Loucy (cell line): ENCODE measurements around the gene ENTPD3.

Experiments used
- H2AFZ ChIP-seq: fragments of 200-600 bp; sonication (generic); 2 replicates; pipeline ENCODE4 v1.6.0; 2016; ENCODE audit warnings: antibody characterized with exemption, mild to moderate bottlenecking, low read length, moderate library complexity
- H3F3A ChIP-seq: fragments of 200-600 bp; 2 replicates; pipeline ENCODE4 v1.6.0; 2016; ENCODE audit warnings: antibody characterized with exemption, low read depth, mild to moderate bottlenecking
- H3K27me3 ChIP-seq: fragments of 200-600 bp; sonication (generic); 2 replicates; pipeline ENCODE4 v1.6.1; 2014; ENCODE audit warnings: low read length, mild to moderate bottlenecking; ENCODE audit not compliant: insufficient read depth, poor library complexity, severe bottlenecking
- H3K36me3 ChIP-seq: fragments of 200-600 bp; sonication (generic); 2 replicates; pipeline ENCODE4 v1.6.1; 2016; ENCODE audit warnings: low read length; ENCODE audit not compliant: insufficient read depth
- H3K4me1 ChIP-seq: fragments of 200-600 bp; sonication (generic); 2 replicates; pipeline ENCODE4 v1.5.1; 2014; ENCODE audit warnings: low read length, mild to moderate bottlenecking; ENCODE audit not compliant: insufficient read depth, poor library complexity, severe bottlenecking
- H3K4me2 ChIP-seq: fragments of 200-600 bp; sonication (generic); 2 replicates; pipeline ENCODE4 v1.6.0; 2014; ENCODE audit warnings: antibody characterized with exemption, low read length, low read depth, mild to moderate bottlenecking; ENCODE audit not compliant: poor library complexity, severe bottlenecking
- H3K4me3 ChIP-seq: fragments of 200-600 bp; sonication (generic); 2 replicates; pipeline ENCODE4 v1.5.1; 2014; ENCODE audit warnings: low read length, mild to moderate bottlenecking, mixed read lengths; ENCODE audit not compliant: poor library complexity, severe bottlenecking
- H3K79me2 ChIP-seq: fragments of 200-600 bp; sonication (generic); 2 replicates; pipeline ENCODE4 v1.6.1; 2014; ENCODE audit warnings: low read length; ENCODE audit not compliant: insufficient read depth
- H3K9ac ChIP-seq: fragments of 200-600 bp; sonication (generic); 2 replicates; pipeline ENCODE4 v1.6.0; 2014; ENCODE audit warnings: mild to moderate bottlenecking, low read depth, low read length, moderate library complexity; ENCODE audit not compliant: poor library complexity, severe bottlenecking
- H3K9me2 ChIP-seq: fragments of 200-600 bp; sonication (generic); replicated peaks from 2 replicates; pipeline ENCODE4 v1.6.1; 2016; ENCODE audit warnings: low read depth, low read length, mixed read lengths
- H3K9me3 ChIP-seq: fragments of 200-600 bp; sonication (generic); 2 replicates; pipeline ENCODE4 v1.6.1; 2014; ENCODE audit warnings: mild to moderate bottlenecking, antibody characterized with exemption, low read length, low read depth; ENCODE audit not compliant: insufficient read depth
- H4K20me1 ChIP-seq: fragments of 200-600 bp; sonication (generic); 2 replicates; pipeline ENCODE4 v1.6.0; 2014; ENCODE audit warnings: antibody characterized with exemption, low read length, mild to moderate bottlenecking; ENCODE audit not compliant: insufficient read depth, poor library complexity, severe bottlenecking
- CTCF ChIP-seq: fragments of 200-600 bp; sonication (generic); conservative IDR thresholded peaks from 2 replicates; pipeline ENCODE4 v1.5.1; 2014; ENCODE audit warnings: mild to moderate bottlenecking, antibody characterized with exemption, low read length
- EZH2phosphoT487 ChIP-seq: fragments of 200-600 bp; IDR thresholded peaks from 2 replicates; pipeline ENCODE4 v1.6.1; 2018; ENCODE audit warnings: antibody characterized with exemption, mild to moderate bottlenecking, moderate library complexity, borderline replicate concordance

ENTPD3 gene

GRCh38 chr3:40432793-40433192 is 45.8 kb downstream of the ENTPD3 start:
- Histone ChIP-seq H3K4me1 (no peaks in the 10 kb centered on the region), H3K9me2 (no peaks in the 10 kb centered on the region), H2AFZ (no peak overlapping the region), H3F3A (no peaks in the 10 kb centered on the region), H3K36me3 (no peaks in the 10 kb centered on the region), H3K4me3 (no peak overlapping the region), H3K79me2 (no peaks in the 10 kb centered on the region), H4K20me1 (no peaks in the 10 kb centered on the region), H3K9ac (no peak overlapping the region), H3K9me3 (no peaks in the 10 kb centered on the region), H3K4me2 (no peak overlapping the region), H3K27me3 (peaks cover 3% of the 10 kb centered on the region)
- TF ChIP-seq EZH2phosphoT487: no peak
- no peak for TF ChIP-seq CTCF

GRCh38 chr3:40437889-40438288 is 50.9 kb downstream of the ENTPD3 start:
- Histone ChIP-seq H3K27me3 (peaks cover 3% of the 10 kb centered on the region), H3F3A (no peaks in the 10 kb centered on the region), H2AFZ (no peak overlapping the region), H3K79me2 (no peaks in the 10 kb centered on the region), H3K4me1 (no peaks in the 10 kb centered on the region), H3K36me3 (no peaks in the 10 kb centered on the region), H3K9me2 (no peaks in the 10 kb centered on the region), H3K9me3 (no peaks in the 10 kb centered on the region), H3K4me2 (no peak overlapping the region), H4K20me1 (no peaks in the 10 kb centered on the region), H3K9ac (no peak overlapping the region), H3K4me3 (no peak overlapping the region)
- no peak for TF ChIP-seq CTCF
- no peak for TF ChIP-seq EZH2phosphoT487

- TF ChIP-seq EZH2phosphoT487 (no peak), CTCF (no peak)
- Histone ChIP-seq H3K36me3 (no peaks in the 10 kb centered on the region), H3K9me3 (no peaks in the 10 kb centered on the region), H3K27me3 (no peaks in the 10 kb centered on the region), H4K20me1 (no peaks in the 10 kb centered on the region), H3F3A (no peaks in the 10 kb centered on the region), H3K9ac (no peak overlapping the region), H3K79me2 (no peaks in the 10 kb centered on the region), H2AFZ (no peak overlapping the region), H3K4me1 (no peaks in the 10 kb centered on the region), H3K9me2 (no peaks in the 10 kb centered on the region), H3K4me2 (no peak overlapping the region), H3K4me3 (no peak overlapping the region)
These were observed 58.1 kb downstream of the ENTPD3 start for GRCh38 chr3:40445062-40445461.
